HG02840 (cell line): Measurements from ENCODE around the gene ACSS1.

Experiments used
- ATAC-seq: cut with Tn5 transposase; IDR thresholded peaks from one replicate; pipeline ENCODE4 v1.9.1; 2021; ENCODE audit warnings: mild to moderate bottlenecking, moderate library complexity, moderate number of reproducible peaks; ENCODE audit not compliant: unreplicated experiment, low FRiP score

Gene ACSS1

GRCh38 chr20:25079171-25079570 lies 21.2 kb upstream of the ACSS1 start:
- ATAC-seq = no peak

- no peak for ATAC-seq
These were observed 20.7 kb upstream of the ACSS1 start for GRCh38 chr20:25078662-25079061.

GRCh38 chr20:25077610-25078169 lies 19.8 kb upstream of the ACSS1 start:
- no peak for ATAC-seq

GRCh38 chr20:25076731-25077609 lies 19.0 kb upstream of the ACSS1 start:
- no peak for ATAC-seq

- ATAC-seq = no peak
These were observed 18.3 kb upstream of the ACSS1 start for GRCh38 chr20:25076201-25076600.

- no peak for ATAC-seq
These were observed 15.6 kb upstream of the ACSS1 start for GRCh38 chr20:25073544-25073943.

GRCh38 chr20:25072226-25072811 lies 14.4 kb upstream of the ACSS1 start:
- ATAC-seq = no peak

GRCh38 chr20:25071734-25072133 lies 13.8 kb upstream of the ACSS1 start:
- ATAC-seq = no peak

GRCh38 chr20:25070821-25071473 lies 13.0 kb upstream of the ACSS1 start:
- ATAC-seq = no peak

- ATAC-seq = no peak
These were observed 9.4 kb upstream of the ACSS1 start for GRCh38 chr20:25067102-25067987.

- no peak for ATAC-seq
These were observed 8.4 kb upstream of the ACSS1 start for GRCh38 chr20:25066386-25066785.

- no peak for ATAC-seq
These were observed 7.8 kb upstream of the ACSS1 start for GRCh38 chr20:25065625-25066338.

- no peak for ATAC-seq
These were observed 7.2 kb upstream of the ACSS1 start for GRCh38 chr20:25065072-25065624.

- no peak for ATAC-seq
These were observed 6.7 kb upstream of the ACSS1 start for GRCh38 chr20:25064561-25065071.

- ATAC-seq = no peak
These were observed 6.0 kb upstream of the ACSS1 start for GRCh38 chr20:25063981-25064380.

GRCh38 chr20:25063546-25063945 lies 5.6 kb upstream of the ACSS1 start:
- ATAC-seq = no peak

- ATAC-seq = no peak
These were observed 4.9 kb upstream of the ACSS1 start for GRCh38 chr20:25062841-25063240.

GRCh38 chr20:25061821-25062530 lies 4.0 kb upstream of the ACSS1 start:
- ATAC-seq = no peak
